ENCODE data around the gene ADAM8. TPM values are rescaled to one million over a fixed set of nuclear protein-coding genes. Genes with fewer than 3 reads are reported as not detected.

The ADAM8 gene
- total RNA-seq, 4 donors from 2014 or later = 2.3 to 21.3 (median 13.7) TPM

DNA sequence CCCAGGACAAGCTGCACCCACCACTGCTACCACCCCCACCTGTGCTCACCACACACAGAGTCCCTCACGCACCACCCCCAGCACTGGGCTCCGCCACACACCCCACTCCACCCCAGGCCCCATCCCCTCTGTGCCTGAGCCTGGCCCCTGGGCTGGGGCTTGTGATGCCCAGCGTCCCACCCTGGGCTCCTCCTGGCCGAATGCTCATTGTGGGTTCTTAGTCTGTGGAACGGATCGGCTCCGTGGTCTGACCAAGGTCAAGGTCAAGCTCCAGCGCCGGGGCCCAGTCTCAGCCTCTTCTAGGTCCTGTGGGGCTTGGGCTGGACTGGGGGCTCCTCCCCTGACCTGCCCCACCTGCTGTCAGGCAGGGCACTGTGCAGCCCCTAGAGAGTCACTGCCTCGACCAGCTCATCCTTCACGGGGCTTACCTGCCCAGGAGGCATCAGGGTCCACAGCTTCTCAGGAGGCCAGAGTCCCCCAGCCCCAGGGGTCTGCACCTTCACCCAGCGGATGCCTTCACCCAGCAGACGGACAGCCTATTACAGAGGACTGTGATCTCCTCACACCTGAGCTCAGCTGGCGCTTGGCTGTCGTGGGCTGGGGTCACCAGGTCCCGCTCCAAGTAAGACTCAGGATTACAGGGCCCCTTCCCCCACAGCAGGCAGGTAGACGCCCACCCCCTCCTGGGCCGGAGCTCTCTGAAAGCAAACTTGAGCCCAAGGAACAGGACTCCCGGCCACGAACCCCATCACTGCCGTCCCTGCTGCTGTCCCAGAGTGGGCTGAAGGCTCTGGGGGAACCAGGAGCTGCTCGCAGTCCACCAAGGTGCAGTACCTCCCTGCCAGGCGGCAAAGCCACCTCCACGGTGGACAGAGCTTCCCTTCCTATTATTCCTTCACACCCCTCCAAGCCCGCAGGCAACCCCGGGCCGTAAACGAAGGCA, 61.9 kb downstream of the ADAM8 start:
- 72 to 100% methylated on average over 1 to 25 of the region's 28 CpGs for WGBS, 2 donors (ENCODE audit: low coverage in 1 of 2)
- H3K9me3 ChIP-seq = no peaks in the 10 kb centered on the region
- H3K36me3 ChIP-seq = no peaks in the 10 kb centered on the region

DNA sequence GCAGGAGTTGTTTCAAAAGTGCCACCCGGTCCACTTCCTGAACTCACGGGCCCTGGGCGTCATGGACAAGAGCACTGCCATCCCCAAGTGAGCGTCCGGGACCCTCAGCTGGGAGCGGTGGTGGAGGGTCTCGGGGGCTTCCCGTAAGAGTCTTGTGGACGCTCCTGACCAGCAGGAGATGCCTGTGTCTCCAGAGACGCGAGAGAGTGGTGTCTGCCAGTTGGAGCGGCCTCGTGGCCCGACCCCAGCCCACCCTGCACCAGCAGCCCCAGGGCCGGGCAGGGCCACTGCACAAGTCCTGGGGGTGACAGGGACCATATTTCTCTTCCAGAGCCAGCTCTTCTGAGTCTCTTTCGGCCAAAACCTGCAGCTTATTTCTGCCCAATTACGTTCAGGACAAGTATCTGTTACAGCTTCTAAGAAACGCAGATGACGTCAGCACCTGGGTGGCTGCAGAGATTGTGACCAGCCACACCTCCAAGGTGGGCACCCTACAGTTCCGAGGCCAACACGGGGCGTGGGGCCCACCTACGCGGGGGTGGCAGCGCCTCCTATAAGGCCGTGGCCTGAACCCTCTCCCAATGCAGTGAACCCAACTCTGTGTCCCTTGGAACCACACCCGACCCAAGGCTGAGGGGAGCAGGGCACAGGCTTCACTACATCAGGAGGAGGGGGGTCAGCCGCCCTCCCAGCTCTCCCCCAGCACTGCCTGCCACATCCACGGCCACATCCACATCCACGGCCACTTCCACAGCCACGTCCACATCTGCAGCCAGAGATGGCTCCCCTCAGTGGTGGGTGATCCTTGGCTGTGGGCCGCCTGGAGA, 62.8 kb downstream of the ADAM8 start:
- in situ Hi-C loops (cut with MboI; ENCODE audit: low pct_ligation_motif_present in 1 of 4, low pct_unique_long_range_greater_than_20kb in 1 of 4, low sequenced_read_pairs in 3 of 4) (no loop called here), intact Hi-C loops (cut with DNase I; ENCODE audit: low total_unique reads) (no loop called here)
- Histone ChIP-seq H3K36me3 (no peaks in the 10 kb centered on the region), H3K9me3 (no peaks in the 10 kb centered on the region), H3K4me1 (no peaks in the 10 kb centered on the region), H3K27ac (no peak overlapping the region), H3K4me3 (no peak overlapping the region), H3K27me3 (no peaks in the 10 kb centered on the region)
- no peak for DNase-seq
- WGBS, 2 donors (ENCODE audit: low coverage in 1 of 2) = 83% methylated on average over 32 of the region's 32 CpGs; no CpG with 5 or more reads in 1 of the 2 donors
- TF ChIP-seq EP300 (IDR thresholded peaks at IDR 0.05; ENCODE audit: low read depth) (no peak), POLR2AphosphoS5 (IDR thresholded peaks at IDR 0.05) (no peak), POLR2A (IDR thresholded peaks at IDR 0.05) (no peak)
- TF ChIP-seq, protein P1, sequence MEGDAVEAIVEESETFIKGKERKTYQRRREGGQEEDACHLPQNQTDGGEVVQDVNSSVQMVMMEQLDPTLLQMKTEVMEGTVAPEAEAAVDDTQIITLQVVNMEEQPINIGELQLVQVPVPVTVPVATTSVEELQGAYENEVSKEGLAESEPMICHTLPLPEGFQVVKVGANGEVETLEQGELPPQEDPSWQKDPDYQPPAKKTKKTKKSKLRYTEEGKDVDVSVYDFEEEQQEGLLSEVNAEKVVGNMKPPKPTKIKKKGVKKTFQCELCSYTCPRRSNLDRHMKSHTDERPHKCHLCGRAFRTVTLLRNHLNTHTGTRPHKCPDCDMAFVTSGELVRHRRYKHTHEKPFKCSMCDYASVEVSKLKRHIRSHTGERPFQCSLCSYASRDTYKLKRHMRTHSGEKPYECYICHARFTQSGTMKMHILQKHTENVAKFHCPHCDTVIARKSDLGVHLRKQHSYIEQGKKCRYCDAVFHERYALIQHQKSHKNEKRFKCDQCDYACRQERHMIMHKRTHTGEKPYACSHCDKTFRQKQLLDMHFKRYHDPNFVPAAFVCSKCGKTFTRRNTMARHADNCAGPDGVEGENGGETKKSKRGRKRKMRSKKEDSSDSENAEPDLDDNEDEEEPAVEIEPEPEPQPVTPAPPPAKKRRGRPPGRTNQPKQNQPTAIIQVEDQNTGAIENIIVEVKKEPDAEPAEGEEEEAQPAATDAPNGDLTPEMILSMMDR (IDR thresholded peaks at IDR 0.05) = no peak

More for the DNA sequence above, 61.9 kb downstream of the ADAM8 start:
- H3K4me1 ChIP-seq = no peaks in the 10 kb centered on the region
- no peak overlapping the region for H3K27ac ChIP-seq
- no peak for DNase-seq
- no peak overlapping the region for H3K4me3 ChIP-seq
- TF ChIP-seq POLR2A (IDR thresholded peaks at IDR 0.05) (no peak), EP300 (IDR thresholded peaks at IDR 0.05; ENCODE audit: low read depth) (no peak), POLR2AphosphoS5 (IDR thresholded peaks at IDR 0.05) (no peak)
- TF ChIP-seq, protein P1 (IDR thresholded peaks at IDR 0.05) = no peak
- in situ Hi-C loops (cut with MboI; ENCODE audit: low pct_ligation_motif_present in 1 of 4, low pct_unique_long_range_greater_than_20kb in 1 of 4, low sequenced_read_pairs in 3 of 4) = no loop called here
- intact Hi-C loops (cut with DNase I; ENCODE audit: low total_unique reads) = no loop called here
- H3K27me3 ChIP-seq = peaks cover 9% of the 10 kb centered on the region

DNA sequence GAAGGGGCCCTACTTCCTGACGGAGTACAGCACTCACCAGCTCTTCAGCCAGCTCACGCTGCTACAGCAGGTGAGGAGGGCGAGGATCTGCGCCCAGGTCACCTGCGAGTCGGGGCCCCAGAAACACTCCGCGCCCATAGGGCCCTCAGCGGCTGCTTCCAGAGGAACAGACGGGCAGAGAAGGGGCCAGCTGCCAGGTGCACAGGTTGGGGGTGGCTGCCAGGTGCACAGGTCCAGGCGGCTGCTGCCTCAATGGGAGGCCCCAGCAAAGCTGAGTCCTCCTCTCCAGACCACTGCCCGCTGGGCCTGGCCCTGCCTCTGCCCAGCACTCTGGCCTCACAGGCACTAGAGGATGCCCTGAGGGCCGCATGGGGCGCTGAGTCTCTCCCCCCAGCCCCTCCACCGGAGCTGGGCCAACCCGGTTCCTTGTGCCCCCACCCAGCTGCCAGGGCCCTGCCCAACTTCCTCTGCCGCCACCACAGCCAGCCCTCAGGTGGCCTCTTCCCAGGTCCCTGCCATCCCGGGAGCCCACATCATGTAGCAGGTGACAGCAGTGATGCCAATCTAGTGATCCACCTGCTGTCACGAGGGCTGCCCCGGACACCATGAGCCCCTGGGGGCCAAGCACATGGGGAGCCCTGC, 63.7 kb downstream of the ADAM8 start:
- WGBS, 2 donors (ENCODE audit: low coverage in 1 of 2) = 74% methylated on average over 20 of the region's 20 CpGs; no CpG with 5 or more reads in 1 of the 2 donors
- no peak for TF ChIP-seq POLR2AphosphoS5 (IDR thresholded peaks at IDR 0.05)
- no peak for TF ChIP-seq POLR2A (IDR thresholded peaks at IDR 0.05)
- TF ChIP-seq, protein P1 (IDR thresholded peaks at IDR 0.05) = no peak
- no peak for TF ChIP-seq EP300 (IDR thresholded peaks at IDR 0.05; ENCODE audit: low read depth)
- no peaks in the 10 kb centered on the region for H3K9me3 ChIP-seq
- H3K27me3 ChIP-seq = no peaks in the 10 kb centered on the region
- in situ Hi-C loops (cut with MboI; ENCODE audit: low pct_ligation_motif_present in 1 of 4, low pct_unique_long_range_greater_than_20kb in 1 of 4, low sequenced_read_pairs in 3 of 4) (no loop called here), intact Hi-C loops (cut with DNase I; ENCODE audit: low total_unique reads) (no loop called here)
- DNase-seq = no peak
- H3K4me3 ChIP-seq = no peak overlapping the region
- no peak overlapping the region for H3K27ac ChIP-seq
- no peaks in the 10 kb centered on the region for H3K36me3 ChIP-seq
- H3K4me1 ChIP-seq = no peaks in the 10 kb centered on the region

Other genes starting within 250 kb of the ADAM8 start
- gene ADGRA1, start 188.9 kb downstream of the ADAM8 start, total RNA-seq = under 1 TPM in 1 of 4 donors, not detected in 3; 0.16 TPM
- gene KNDC1, start 116.6 kb downstream of the ADAM8 start, total RNA-seq = 1 to 10 TPM in 1 of 4 donors, under 1 TPM in 1, not detected in 2; 0.14 to 1.2 TPM
- gene UTF1, start 46.7 kb downstream of the ADAM8 start, total RNA-seq = not detected
- gene VENTX, start 39.0 kb downstream of the ADAM8 start, total RNA-seq = under 1 TPM in 2 of 4 donors, not detected in 2; 0.27 to 0.48 TPM
- gene TUBGCP2, start 32.0 kb upstream of the ADAM8 start, total RNA-seq = 10 to 100 TPM; 37.5 to 68.3 (median 47.6) TPM
- gene ZNF511, start 32.0 kb upstream of the ADAM8 start, total RNA-seq = 100 to 1,000 TPM in 1 of 4 donors, 10 to 100 TPM in 3; 21.8 to 104 (median 27.2) TPM
- 1 to 10 TPM in 1 of 4 donors, under 1 TPM in 1, not detected in 2; 0.82 to 1.3 TPM for gene CALY, start 60.0 kb upstream of the ADAM8 start, total RNA-seq
- gene PRAP1, start 70.5 kb upstream of the ADAM8 start, total RNA-seq = 100 to 1,000 TPM in 3 of 4 donors, 1 to 10 TPM in 1; 3.8 to 990 (median 495) TPM
- gene FUOM, start 81.2 kb upstream of the ADAM8 start, total RNA-seq = 10 to 100 TPM in 3 of 4 donors, 1 to 10 TPM in 1; 1.2 to 43.3 (median 28.8) TPM
- gene ECHS1, start 96.5 kb upstream of the ADAM8 start, total RNA-seq = 100 to 1,000 TPM in 3 of 4 donors, 10 to 100 TPM in 1; 48.3 to 165 (median 120) TPM
- 10 to 100 TPM; 11.3 to 32.4 (median 17.1) TPM for gene PAOX, start 102.4 kb upstream of the ADAM8 start, total RNA-seq
- 100 to 1,000 TPM in 1 of 4 donors, 10 to 100 TPM in 3; 26.5 to 139 (median 47.0) TPM for gene MTG1, start 117.3 kb upstream of the ADAM8 start, total RNA-seq
- gene SPRN, start 147.8 kb upstream of the ADAM8 start, total RNA-seq = not detected
- gene SCART1, start 177.1 kb upstream of the ADAM8 start, total RNA-seq = 1 to 10 TPM; 1.6 to 6.5 (median 3.1) TPM